ENCODE results near the gene RNF166.

The RNF166 gene

GRCh38 chr16:88705801-88706228, 393 bp downstream of the RNF166 start:
- peak overlapping the region; percentile 56 to 97 for H3K4me3 ChIP-seq (replicated peaks in 1 of 2; ENCODE audit: low read depth in 2 of 2, low read length in 2 of 2)
- TF ChIP-seq, protein P1, sequence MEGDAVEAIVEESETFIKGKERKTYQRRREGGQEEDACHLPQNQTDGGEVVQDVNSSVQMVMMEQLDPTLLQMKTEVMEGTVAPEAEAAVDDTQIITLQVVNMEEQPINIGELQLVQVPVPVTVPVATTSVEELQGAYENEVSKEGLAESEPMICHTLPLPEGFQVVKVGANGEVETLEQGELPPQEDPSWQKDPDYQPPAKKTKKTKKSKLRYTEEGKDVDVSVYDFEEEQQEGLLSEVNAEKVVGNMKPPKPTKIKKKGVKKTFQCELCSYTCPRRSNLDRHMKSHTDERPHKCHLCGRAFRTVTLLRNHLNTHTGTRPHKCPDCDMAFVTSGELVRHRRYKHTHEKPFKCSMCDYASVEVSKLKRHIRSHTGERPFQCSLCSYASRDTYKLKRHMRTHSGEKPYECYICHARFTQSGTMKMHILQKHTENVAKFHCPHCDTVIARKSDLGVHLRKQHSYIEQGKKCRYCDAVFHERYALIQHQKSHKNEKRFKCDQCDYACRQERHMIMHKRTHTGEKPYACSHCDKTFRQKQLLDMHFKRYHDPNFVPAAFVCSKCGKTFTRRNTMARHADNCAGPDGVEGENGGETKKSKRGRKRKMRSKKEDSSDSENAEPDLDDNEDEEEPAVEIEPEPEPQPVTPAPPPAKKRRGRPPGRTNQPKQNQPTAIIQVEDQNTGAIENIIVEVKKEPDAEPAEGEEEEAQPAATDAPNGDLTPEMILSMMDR (IDR thresholded peaks at IDR 0.05; ENCODE audit: low read depth, low read length) = no peak
- DNase-seq (ENCODE audit: low read depth in 2 of 2) = no peak

- DNase-seq (ENCODE audit: low read depth in 2 of 2) = peak; percentile 31 to 34
- peak overlapping the region; percentile 56 to 97 for H3K4me3 ChIP-seq (replicated peaks in 1 of 2; ENCODE audit: low read depth in 2 of 2, low read length in 2 of 2)
- TF ChIP-seq, protein P1 (IDR thresholded peaks at IDR 0.05; ENCODE audit: low read depth, low read length) = no peak
Observed at GRCh38 chr16:88705076-88705684, 1.0 kb downstream of the RNF166 start.

DNA sequence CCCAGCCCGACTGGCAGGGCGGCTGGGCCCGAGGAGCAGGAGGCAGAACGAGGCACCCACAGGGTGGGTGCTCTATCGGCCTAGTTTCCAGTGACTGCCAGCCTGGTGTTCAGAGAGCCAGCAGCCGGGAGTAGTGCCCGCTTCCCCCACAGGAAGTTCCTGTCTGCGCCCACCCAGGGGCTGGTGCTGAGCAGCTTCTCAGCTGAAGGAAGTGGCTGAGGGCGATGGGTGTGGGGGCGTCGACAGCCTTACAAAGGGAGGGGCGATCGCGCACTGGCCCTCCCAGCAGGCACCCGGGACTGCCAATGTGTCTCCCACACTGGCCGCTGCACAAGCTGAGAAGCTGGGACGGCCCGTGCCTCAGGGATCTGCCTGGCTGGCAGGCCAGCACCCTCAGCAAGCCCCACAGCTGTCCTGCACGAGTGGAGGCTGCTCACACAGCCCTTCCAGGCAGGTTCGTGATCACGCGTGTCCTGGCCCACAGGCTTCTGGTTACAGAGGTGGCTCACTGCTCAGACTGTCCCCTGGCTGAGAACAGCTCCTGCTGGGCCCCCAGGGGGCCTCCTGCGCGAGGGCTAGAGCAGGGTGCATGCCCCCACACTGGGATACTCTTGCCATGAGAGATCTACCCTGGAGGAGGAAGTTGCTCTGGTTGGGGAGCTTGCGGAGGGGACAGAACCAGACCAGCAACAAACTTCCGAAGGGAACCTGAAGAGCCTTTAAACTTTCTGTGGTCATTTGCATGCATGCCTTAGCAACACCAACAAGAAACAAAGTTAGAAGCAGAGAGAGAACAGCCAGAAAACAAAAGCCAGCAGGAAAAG, 2.5 kb downstream of the RNF166 start:
- TF ChIP-seq, protein P1 (IDR thresholded peaks at IDR 0.05; ENCODE audit: low read depth, low read length) = no peak
- no peak overlapping the region for H3K4me3 ChIP-seq (replicated peaks in 1 of 2; ENCODE audit: low read depth in 2 of 2, low read length in 2 of 2)
- no peak for DNase-seq (ENCODE audit: low read depth in 2 of 2)

GRCh38 chr16:88702371-88703210, 3.6 kb downstream of the RNF166 start:
- TF ChIP-seq, protein P1 (IDR thresholded peaks at IDR 0.05; ENCODE audit: low read depth, low read length) = no peak
- H3K4me3 ChIP-seq (replicated peaks in 1 of 2; ENCODE audit: low read depth in 2 of 2, low read length in 2 of 2) = no peak overlapping the region
- no peak for DNase-seq (ENCODE audit: low read depth in 2 of 2)

- TF ChIP-seq, protein P1 (IDR thresholded peaks at IDR 0.05; ENCODE audit: low read depth, low read length) = no peak
- H3K4me3 ChIP-seq (replicated peaks in 1 of 2; ENCODE audit: low read depth in 2 of 2, low read length in 2 of 2) = no peak overlapping the region
- DNase-seq (ENCODE audit: low read depth in 2 of 2) = no peak
Observed at GRCh38 chr16:88701581-88702370, 4.4 kb downstream of the RNF166 start.
